HG03039 (cell line): Measurements from ENCODE around the gene IL11.
"Not testable (repeated sequence)": the region's sequence is repeated elsewhere in the genome, so short reads cannot be mapped to it uniquely, and the experiment has no call there.

Source experiments
- ATAC-seq: cut with Tn5 transposase; IDR thresholded peaks from one replicate; pipeline ENCODE4 v1.9.1; 2021; ENCODE audit warnings: mild to moderate bottlenecking, moderate library complexity; ENCODE audit not compliant: unreplicated experiment

IL11 gene

DNA sequence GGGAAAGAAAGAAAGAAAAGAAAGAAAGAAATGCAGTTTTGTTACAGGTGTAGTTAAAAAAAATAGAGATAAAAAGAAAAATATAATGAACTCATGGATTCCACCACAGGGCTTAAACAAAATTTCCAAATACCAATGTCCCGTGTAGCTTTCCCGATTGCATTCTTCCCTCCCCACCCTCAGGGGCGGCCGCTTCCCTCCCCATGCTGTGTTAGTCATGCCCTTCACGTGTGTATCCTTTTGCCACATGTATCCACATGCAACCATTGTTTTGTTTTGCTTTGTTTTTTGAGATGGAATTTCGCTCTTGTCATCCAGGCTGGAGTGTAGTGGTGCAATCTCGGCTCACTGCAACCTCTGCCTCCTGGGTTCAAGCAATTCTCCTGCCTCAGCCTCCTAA, 34.2 kb downstream of the IL11 start:
- no peak for ATAC-seq

DNA sequence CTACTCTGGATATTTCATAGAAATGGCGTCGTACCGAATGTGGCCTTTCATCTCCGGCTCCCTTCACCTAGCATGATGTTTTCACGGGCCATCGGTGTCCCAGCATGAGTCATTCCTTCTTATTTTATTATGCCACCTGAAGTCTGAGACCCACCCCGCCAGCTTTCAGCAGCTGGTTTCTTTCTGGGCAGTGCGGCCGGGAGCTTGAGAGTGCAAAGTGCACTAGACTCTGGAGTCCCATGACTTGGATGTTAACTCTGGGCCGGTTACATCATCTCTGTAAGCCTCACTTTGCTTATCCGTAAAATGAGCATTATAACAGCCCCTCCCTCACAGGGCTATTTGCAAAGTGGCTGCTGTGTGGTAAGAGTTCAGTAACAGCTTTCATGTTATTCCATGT, 36.4 kb downstream of the IL11 start:
- no peak for ATAC-seq

DNA sequence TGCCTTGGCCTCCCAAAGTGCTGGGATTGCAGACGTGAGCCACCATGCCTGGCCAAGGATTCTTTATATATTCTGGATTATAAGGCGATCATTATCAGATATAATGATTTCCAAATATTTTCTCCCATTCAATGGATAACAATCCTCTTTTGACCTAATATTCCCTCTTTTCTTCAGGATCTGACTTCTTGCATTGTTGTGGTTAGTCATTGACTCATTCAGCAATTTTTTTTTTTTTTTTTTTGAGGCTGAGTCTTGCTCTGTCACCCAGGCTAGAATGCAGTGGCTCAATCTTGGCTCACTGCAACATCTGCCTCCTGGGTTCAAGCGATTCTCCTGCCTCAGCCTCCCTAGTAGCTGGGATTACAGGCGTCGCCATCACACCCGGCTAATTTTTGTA, 40.5 kb downstream of the IL11 start:
- ATAC-seq: not testable (repeated sequence)

DNA sequence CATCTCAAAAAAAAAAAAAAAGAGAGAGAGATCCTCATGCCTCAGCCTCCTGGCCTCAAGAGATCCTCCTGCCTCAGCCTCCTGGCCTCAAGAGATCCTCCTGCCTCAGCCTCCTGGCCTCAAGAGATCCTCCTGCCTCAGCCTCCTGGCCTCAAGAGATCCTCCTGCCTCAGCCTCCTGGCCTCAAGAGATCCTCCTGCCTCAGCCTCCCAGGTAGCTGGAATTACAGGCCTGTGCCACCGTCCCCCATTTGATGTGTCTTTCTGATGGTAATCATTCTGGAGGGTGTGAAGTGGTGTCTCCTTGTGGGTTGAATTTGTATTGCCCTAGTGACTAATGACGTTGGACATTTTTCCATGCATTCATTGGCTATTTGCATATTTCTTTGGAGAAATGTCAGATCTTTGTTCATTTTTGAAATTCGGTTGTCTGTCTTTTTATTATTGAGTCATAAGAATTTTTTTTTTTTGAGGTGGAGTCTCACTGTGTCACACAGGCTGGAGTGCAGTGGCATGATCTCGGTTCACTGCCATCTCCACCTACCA, 41.4 kb downstream of the IL11 start:
- not testable (repeated sequence) for ATAC-seq

DNA sequence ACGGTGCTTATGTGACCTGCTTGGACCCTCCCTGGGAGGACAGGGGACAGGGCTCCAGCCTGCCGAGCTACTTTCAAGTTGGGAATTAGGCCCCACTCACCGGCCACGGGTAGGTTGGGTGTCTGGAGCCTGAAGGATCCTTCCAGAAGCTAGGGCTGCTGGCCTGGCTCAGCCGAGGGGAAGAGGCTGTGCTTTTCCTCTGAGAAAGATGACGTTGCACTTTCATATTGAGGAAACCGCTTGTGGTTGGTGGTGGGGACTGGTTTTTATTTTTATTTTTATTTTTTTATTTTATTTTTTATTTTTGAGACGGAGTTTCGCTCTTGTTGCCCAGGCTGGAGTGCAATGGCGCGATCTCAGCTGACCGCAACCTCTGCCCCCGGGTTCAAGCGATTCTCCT, 45.1 kb downstream of the IL11 start, which contains the start of gene TMEM150B:
Gene TMEM150B (minus strand): TSS at position 170 of the 400 bp plus-strand sequence. CDS start 4,305 bp downstream, outside the sequence.
- ATAC-seq: no peak

DNA sequence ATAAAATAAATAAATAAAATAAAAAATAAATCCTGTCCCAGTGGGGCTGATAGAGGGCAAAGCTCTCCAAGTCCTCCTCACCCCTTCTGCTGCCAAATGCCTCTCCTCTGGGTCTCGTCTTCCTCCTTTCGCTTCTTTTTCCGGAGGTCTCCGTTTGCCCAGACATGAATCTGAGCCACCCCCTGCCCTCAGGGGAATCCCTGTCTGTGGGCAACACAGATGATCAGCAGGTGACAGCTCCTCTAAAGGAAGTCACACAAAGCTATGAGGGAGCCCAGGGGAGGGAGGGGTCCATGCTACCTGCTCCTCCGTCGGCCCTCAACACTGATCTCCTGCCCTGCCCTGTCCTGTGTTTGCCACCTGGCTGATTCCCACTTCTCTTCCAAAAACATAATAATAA, 45.6 kb downstream of the IL11 start:
- no peak for ATAC-seq

DNA sequence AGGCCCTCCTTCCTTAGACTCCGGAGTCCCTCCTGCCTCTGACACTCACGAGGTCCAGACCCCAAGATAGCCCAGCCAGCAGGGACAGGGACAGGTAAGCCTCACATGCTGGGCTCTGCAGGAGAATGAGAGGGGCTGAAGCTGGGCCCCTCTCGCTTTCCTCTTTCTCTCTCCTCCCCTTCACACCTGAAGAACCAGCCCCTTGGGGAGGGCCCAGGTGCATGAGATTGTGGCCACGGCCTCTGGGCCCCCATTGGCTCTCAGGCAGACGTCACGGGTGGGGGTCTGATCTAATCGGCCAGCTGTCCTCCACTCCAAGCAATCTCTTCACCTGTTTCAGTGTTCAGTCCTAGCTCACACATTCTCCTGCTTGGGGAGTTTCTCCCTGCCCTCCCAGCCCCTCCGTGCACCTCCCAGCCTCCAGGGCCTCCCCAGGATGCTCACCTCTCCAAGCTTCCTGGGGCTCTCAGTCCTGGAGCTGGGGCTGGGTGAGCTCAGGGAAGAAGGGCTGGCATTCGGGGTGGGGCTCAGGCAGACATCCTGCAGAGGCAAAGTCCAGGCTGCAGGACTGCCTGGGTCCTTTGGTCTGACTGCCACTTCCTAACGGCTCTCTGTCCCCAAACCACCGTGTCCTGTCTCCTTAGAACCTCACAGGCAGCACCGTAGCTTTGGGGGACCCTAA, 47.9 kb downstream of the IL11 start:
- ATAC-seq: no peak

DNA sequence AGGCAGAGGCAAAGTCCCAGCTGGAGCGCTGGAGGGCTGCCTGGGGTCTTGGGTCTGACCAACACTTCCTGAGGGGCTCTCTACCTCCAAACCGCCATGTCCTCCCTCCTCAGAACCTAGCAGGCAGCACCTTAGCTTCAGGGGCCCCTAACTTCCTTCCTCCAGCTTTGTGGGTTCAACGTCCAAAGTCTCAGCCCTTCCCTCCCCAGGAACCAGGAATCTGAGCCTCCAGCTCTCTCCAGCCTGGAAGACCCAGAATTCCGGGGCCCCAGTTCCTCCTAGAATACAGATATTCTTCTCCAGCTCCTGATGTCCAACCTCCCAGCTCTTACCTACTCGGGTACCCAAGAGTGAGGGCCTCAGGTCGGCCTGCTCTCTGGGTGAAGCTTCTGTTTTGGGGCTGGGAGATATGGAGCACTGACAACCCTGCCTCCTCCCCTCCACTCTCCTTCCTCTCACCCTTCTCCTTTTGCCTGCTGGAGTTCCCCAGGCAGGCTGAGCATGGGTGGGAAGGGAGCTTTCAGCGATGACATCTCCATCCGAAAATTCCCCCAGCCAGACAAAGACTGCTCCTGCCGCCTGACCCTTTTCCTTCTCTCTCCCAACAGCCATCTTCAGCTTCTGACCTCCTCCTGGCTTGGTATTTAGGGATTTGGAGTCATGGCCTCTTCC, 48.7 kb downstream of the IL11 start:
- ATAC-seq: no peak

DNA sequence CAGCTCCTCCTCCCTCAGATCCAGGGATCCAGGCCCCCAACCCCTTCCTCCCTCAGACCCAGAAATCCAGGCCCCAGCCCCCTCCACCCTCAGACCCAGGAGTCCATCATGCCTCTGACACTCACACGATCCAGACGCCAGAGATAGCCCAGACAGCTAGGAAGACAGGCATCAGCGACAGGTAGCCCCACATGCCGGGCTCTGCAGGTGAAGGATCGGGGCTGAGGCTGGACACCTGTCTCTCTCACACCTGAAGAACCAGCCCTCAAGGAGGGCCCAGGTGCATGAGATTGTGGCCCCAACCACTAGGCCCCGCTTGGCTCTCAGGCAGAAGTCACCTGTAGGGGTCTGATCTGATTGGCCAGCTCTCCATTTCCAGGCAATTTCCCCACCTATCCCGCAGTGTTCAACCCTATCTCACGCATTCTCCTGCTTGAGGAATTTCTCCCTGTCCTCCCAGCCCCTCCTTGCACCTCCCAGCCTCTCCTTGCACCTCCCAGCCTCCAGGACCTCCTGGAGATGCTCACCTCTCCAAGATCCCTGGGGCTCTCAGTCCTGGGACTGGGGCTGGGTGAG, 49.3 kb downstream of the IL11 start:
- ATAC-seq: no peak

DNA sequence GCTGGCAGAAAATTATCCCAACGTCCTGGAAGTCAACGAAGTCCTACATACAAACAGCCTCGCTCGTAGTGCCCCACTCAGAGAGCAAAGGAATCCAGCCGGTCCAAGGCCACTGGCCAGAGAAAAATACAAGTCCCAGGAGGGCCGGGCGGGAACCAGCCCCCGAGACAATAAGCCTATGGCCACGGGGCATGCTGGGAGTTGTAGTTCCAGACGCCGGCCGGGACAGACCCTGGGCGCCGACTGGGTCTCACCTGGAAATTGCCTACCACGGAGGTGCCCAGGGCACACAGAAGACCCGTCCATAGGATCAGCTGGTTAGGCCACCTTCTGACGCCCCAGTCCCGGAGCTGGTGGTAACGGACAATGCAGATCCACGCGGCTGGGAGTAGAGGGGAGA, 50.5 kb downstream of the IL11 start:
- no peak for ATAC-seq

DNA sequence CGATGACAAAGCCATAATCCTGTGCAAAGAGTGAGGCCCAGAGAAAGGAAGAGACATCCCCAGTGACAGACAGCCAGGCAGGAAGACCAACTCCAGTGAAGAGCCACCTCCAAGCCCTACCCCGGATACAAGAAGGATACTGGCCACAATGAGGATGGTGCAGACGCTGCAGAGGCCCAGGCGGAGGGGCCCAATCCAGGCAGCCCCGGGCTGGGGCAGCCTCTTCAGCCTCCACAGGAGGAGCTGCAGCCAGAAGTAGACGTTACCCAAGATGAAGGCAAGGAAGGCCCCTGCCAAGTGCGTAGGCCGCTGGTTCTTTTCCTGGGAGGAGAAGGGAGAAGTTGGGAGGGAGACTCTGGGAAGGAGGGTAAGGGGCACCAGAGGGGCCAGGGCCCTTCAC, 53.6 kb downstream of the IL11 start:
- no peak for ATAC-seq

DNA sequence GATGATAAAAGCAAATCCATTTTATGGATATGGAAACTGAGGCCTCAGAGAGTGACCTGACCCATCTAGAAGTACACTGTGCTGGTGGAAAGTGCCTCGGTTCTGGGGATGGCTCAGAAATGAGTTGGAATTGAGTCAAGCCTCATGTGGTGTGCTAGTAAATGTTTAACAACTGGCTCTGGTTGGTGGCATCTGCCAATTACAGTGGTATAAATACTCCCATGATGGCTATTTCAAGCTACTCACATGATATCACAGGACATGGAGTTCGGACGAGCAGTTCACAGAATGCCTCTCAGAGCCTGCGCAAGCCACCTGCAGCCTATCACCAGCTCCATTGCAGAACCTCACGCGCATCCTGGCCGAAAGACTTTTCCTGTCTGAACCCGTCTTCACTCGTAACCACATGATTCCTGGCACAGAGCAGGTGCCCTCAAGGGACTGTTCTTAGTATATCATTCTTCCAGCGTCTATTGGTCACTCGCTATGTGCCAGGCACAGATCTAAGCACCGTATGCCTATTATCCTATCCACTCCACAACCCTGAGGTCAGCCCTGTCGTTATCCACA, 54.2 kb downstream of the IL11 start:
- ATAC-seq: no peak

DNA sequence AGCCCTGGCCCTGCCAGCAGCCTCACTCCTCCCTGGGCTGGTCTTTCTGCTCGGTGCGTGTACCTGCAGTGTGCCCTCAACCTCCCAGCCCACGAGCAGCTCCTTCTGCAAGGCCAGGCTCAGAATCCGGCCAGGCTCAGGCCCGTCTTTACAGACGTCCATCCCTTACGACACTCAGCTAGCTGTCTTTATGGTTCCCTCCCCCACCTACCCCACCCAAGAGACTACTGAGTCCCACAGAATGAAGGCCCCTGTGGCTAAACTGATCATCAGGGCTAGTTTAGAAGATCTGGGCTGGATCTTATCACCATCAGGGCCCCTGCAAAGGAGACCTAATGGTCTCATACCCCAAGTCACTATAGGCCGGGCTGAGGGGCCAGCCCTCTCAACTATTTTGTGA, 55.9 kb downstream of the IL11 start:
- ATAC-seq: no peak
